Fibroblast of pulmonary artery (primary cell): ENCODE measurements around the gene ZFP69.

Experiments
- DNase-seq: peaks from one replicate; pipeline ENCODE4 v3.0.0-alpha.2; 2010; ENCODE audit warnings: low read depth
- H3K4me3 ChIP-seq: replicated peaks from 2 replicates; pipeline ENCODE4 v1.5.1; 2011; ENCODE audit warnings: low read depth, mild to moderate bottlenecking, control low read depth, low read length, moderate library complexity
- TF ChIP-seq, protein P1 (sequence below): IDR thresholded peaks from 2 replicates; pipeline ENCODE4 v1.5.1; 2011; ENCODE audit warnings: mild to moderate bottlenecking, control low read depth, low read length, inconsistent platforms; ENCODE audit errors: missing control alignments

ZFP69 gene

GRCh38 chr1:40507973-40508372 is 30.9 kb downstream of the ZFP69 start:
- TF ChIP-seq, protein P1, sequence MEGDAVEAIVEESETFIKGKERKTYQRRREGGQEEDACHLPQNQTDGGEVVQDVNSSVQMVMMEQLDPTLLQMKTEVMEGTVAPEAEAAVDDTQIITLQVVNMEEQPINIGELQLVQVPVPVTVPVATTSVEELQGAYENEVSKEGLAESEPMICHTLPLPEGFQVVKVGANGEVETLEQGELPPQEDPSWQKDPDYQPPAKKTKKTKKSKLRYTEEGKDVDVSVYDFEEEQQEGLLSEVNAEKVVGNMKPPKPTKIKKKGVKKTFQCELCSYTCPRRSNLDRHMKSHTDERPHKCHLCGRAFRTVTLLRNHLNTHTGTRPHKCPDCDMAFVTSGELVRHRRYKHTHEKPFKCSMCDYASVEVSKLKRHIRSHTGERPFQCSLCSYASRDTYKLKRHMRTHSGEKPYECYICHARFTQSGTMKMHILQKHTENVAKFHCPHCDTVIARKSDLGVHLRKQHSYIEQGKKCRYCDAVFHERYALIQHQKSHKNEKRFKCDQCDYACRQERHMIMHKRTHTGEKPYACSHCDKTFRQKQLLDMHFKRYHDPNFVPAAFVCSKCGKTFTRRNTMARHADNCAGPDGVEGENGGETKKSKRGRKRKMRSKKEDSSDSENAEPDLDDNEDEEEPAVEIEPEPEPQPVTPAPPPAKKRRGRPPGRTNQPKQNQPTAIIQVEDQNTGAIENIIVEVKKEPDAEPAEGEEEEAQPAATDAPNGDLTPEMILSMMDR = no peak
- peak overlapping the region; percentile 75 for H3K4me3 ChIP-seq
- DNase-seq = no peak

DNA sequence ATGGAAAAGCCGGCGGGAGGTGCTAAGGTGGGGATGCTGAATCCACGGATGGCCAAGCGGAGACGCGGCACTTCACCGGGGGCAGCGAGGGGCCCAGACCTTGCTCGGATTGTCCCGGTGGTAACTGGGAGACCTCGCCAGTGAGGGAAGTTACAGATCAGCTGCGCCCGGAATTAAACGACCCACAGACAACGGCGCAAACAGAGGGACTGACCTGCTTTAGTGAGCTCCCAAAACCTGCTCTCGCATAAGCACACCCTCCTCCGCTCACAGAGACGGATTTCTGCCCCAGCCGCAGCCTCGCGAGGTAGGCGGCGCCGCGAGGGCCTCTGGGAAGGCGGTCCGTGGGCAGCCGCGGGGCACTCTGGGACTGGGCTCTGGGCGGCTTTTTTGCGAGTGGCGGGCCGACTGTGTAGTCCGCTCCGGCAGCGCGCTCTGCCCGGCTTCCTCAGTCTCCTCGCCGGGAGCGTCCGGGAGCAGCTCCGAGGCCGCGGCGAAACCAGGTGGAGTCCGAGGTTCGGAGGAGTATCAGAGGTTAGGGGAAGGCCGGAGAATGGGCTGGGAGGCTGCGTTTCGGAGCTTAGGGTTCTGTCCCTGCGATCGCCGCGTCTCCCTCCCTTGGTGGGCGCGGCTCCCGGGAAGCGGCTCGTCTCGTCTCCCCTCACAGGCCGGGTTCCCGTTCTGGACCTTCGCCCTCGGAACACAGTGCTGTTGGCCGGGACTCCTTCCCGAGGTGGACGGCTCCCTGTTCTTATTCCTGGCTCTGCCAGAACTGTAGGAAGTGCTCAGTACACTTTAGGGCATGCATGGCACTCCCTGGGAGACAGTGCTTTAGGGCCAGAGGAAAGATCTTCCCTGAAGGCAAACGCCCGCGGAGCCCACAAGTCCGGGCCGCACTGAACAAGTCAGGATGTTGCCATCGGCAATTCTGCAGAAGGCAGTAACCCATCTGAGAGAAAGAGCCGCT is 31.6 kb downstream of the ZFP69 start, which contains the start of gene EXO5:
Gene EXO5 (plus strand): TSS at position 393 of the 967 bp plus-strand sequence. CDS start 5,778 bp downstream, outside the sequence.
- peak within 1 kb of the TSS; percentile 75 for H3K4me3 ChIP-seq
- peak; percentile 81 for DNase-seq
- TF ChIP-seq, protein P1 = no peak

GRCh38 chr1:40519517-40519916 is 42.4 kb downstream of the ZFP69 start:
- H3K4me3 ChIP-seq = no peak overlapping the region
- peak; percentile 7 for DNase-seq
- TF ChIP-seq, protein P1 = no peak

DNA sequence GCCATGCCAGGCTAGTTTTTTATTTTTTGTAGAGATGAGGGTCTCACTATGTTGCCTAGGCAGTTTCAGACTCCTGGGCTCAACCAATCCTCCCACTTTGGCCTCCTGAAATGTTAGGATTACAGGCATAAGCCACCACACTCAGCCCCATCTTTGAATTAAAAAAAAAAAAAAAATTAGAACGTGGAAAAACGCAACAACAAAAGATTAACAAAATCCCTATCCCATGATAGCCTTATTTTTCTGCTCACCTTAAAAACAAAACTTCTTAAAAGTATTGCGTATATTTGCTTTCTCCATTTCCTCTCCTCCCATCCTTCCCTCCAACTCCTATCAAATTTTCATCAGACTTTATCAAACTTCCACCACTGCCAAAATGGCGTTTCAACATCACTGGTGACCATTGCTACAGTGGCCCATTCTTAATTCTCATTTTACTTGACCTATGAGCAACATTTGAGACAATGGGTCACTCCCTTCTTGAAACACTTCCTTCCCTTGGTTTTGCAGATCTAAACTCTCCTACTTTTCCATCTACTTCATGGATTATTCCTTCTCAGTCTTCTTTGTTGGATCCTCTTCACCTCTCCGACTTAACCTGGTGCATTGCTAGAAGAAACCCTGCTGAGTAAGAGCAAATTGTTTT is 53.8 kb downstream of the ZFP69 start:
- peak; percentile 67 for DNase-seq
- H3K4me3 ChIP-seq = peak overlapping the region; percentile 92
- TF ChIP-seq, protein P1 = no peak

DNA sequence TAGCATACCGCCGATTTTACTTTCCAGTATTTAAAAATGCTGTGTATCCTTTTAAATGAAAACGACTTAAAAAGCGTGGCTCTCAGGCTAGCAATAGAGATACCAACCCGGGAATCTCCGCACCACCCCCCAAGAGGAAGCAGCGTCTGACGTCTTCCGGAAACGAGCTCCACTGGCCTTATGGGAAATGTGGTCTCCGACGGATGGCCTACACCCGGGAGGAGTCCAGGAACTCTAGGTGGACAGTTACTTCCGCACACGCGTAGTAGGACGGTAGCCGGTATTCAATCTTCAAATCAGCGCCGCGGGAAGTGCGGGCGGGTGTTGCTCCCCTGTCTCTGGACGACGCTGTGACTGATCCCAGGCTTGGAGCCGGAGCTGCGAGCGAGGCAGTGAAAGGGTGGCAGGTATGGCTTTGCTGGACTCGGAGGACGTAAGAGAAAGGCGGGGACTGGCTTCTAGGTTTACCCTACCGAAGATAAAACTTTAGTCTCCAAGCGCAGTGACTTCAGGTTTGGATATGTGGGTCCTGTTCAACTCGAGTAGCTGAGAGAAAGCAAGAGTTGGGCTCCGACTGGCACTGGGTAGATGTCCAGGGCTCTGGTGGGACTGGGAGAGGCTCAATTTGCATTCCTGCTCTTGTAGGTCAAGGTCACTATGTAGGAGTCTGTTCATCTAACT is 54.4 kb downstream of the ZFP69 start, which contains the start of gene ZNF684:
Gene ZNF684 (plus strand): TSS at position 257 of the 681 bp plus-strand sequence. CDS start 1,530 bp downstream, outside the sequence.
- peak within 1 kb of the TSS; percentile 92 for H3K4me3 ChIP-seq
- DNase-seq = peak; percentile 96
- TF ChIP-seq, protein P1 = no peak

DNA sequence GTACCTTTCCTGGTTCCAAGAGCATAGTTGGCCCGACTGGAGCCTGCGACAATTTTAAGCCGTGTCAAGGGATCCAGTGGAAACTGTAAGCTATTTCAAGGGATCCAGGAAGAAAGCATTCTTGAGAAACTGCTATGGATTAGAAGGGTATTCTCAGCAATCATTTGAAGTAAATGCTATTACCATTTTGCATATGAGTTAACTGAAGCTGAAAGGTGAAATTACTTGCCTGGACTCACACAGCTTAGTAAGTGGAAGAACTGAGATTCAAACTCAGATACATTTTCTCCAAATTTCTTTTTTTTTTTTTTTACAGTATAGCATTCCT is 54.9 kb downstream of the ZFP69 start:
- peak overlapping the region; percentile 92 for H3K4me3 ChIP-seq
- no peak for DNase-seq
- TF ChIP-seq, protein P1 = no peak
